Measurements from ENCODE around the gene KRTAP13-3. TPM values are rescaled to one million over a fixed set of nuclear protein-coding genes. Genes with fewer than 3 reads are reported as not detected.

The KRTAP13-3 gene
- total RNA-seq, 1 experiment from 2014 or later, result not detected

GRCh38 chr21:30415993-30416392 is 9.7 kb downstream of the KRTAP13-3 start:
- Histone ChIP-seq H4K5ac (ENCODE audit: insufficient read length, low read depth, low read length) (no peak overlapping the region), H3K4ac (ENCODE audit: low read depth, low read length) (no peak overlapping the region), H2AK5ac (ENCODE audit: insufficient read length, low read length) (no peak overlapping the region), H4K91ac (ENCODE audit: insufficient read length, low read depth, low read length) (no peak overlapping the region), H2BK15ac (ENCODE audit: low read depth, low read length) (no peak overlapping the region), H2BK20ac (ENCODE audit: low read depth, low read length, poor library complexity, severe bottlenecking) (no peak overlapping the region), H3K56ac (ENCODE audit: insufficient read length, low read depth, low read length) (no peak overlapping the region), H4K8ac (replicated peaks; ENCODE audit: insufficient read length, low read depth, low read length) (no peak overlapping the region), H3K23me2 (ENCODE audit: insufficient read length, low read depth, low read length, poor library complexity, severe bottlenecking) (no peaks in the 10 kb centered on the region), H2BK12ac (ENCODE audit: insufficient read length, low read depth, low read length) (no peak overlapping the region), H4K20me1 (ENCODE audit: control insufficient read depth, insufficient read depth, insufficient read length) (no peaks in the 10 kb centered on the region), H3K23ac (ENCODE audit: insufficient read length, low read depth, low read length) (no peak overlapping the region), H3K18ac (ENCODE audit: insufficient read length, low read depth, low read length) (no peak overlapping the region), H3K9me3 (ENCODE audit: control insufficient read depth, low read depth, low read length) (peaks cover 7% of the 10 kb centered on the region), H3K4me2 (ENCODE audit: insufficient read depth, insufficient read length, low read length) (no peak overlapping the region), H3K79me1 (ENCODE audit: insufficient read depth, low read depth, low read length, poor library complexity, severe bottlenecking) (no peaks in the 10 kb centered on the region), H2BK120ac (ENCODE audit: low read depth, low read length, poor library complexity, severe bottlenecking) (no peak overlapping the region), H3T11ph (ENCODE audit: low read length) (no peak overlapping the region), H3K79me2 (ENCODE audit: insufficient read depth, low read length) (no peaks in the 10 kb centered on the region), H3K9ac (ENCODE audit: extremely low read depth, insufficient read length, low read length) (no peak overlapping the region), H3K14ac (ENCODE audit: insufficient read depth, low read length) (no peak overlapping the region), H2AFZ (ENCODE audit: low read length) (no peak overlapping the region), H3K27ac (ENCODE audit: insufficient read length, low read depth, low read length) (no peak overlapping the region), H2BK5ac (ENCODE audit: insufficient read length, low read length) (no peak overlapping the region), H3K27me3 (ENCODE audit: insufficient read depth, low read length) (no peaks in the 10 kb centered on the region), H3K4me1 (ENCODE audit: insufficient read depth, low read length) (no peaks in the 10 kb centered on the region)
- Mint-ChIP-seq H3K27ac (no peak overlapping the region), H3K4me3 (no peak overlapping the region), H3K4me1 (no peaks in the 10 kb centered on the region), H3K36me3 (ENCODE audit: insufficient read depth in 1 of 3, low read depth in 3 of 3) (peaks cover 3 to 26% (median 4%) of the 10 kb centered on the region in 3 experiments; a peak in 6 of 7 replicates), H3K9me3 (peaks cover 22 to 35% of the 10 kb centered on the region in 2 experiments), H3K27me3 (ENCODE audit: low read depth) (no peaks in the 10 kb centered on the region; the same call in 1 of the 2 replicates)
- DNase-seq, result no peak
- no peak for TF ChIP-seq CTCF (conservative IDR thresholded peaks at IDR 0.05)
- WGBS (ENCODE audit: extremely low coverage, insufficient read length, low lambda C conversion rate), result no CpG with 5 or more reads among the region's 5 CpGs
